ENCODE results near the gene METTL23.

DNA sequence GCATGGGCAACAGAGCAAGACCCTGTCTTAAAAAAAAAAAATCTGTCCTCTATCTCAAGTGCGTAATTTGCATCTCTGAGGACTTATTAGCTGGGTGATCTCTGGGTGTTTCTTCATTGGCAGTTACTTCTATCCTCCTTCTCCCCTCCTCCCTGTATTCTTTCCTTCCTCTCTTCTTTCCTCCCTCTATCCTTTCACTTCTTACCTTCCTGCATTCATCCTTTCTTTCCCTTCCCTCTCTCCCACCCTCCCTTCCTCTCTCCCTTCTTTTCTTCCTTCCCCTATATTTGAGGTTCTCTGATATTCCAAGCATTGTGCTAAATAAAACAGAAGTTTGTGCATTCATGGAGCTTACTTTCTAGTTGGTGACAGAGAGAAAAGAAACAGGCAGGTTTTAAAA, 22.0 kb downstream of the METTL23 start:
- TF ChIP-seq EZH2 (IDR thresholded peaks at IDR 0.05; ENCODE audit: low read length, unreplicated experiment) (no peak), EZH2phosphoT487 (IDR thresholded peaks at IDR 0.05; ENCODE audit: borderline replicate concordance, low read length) (no peak), CTCF (conservative IDR thresholded peaks at IDR 0.05; ENCODE audit: low read depth, low read length) (no peak)
